ENCODE data around the gene ADAMTS2.

- no peak for TF ChIP-seq EZH2 (IDR thresholded peaks at IDR 0.05; ENCODE audit: insufficient read depth, poor library complexity, severe bottlenecking)
- TF ChIP-seq EZH2phosphoT487 (IDR thresholded peaks at IDR 0.05; ENCODE audit: insufficient read depth, low read depth): no peak
These were observed 3.6 kb upstream of the ADAMTS2 start for GRCh38 chr5:179348843-179349242.
